Esophagus squamous epithelium (tissue), 5 donors: ENCODE measurements around the gene USH2A. TPM values are rescaled to one million over a fixed set of nuclear protein-coding genes. Genes with fewer than 3 reads are reported as not detected.

Experiments used
- DNase-seq: peaks from one replicate; lab custom pipeline; 2025; lab: John Stamatoyannopoulos, UW
- H3K27ac ChIP-seq, 4 donors: fragments of 200-600 bp; sonication (generic); one replicate each; pipeline ENCODE4 v1.5.1; 2016 to 2019; ENCODE audit warnings: mild to moderate bottlenecking in 1 of 4
- H3K27me3 ChIP-seq, 4 donors: fragments of 200-600 bp; sonication (generic); 1 replicate in 3 of 4; 2 replicates in 1 of 4; pipeline versions ENCODE4 v1.5.1 to v1.6.0; 2017 to 2021; ENCODE audit warnings: antibody characterized with exemption in 1 of 4
- H3K36me3 ChIP-seq, 3 donors: fragments of 200-600 bp; sonication (generic); one replicate each; pipeline ENCODE4 v1.5.1; 2016 to 2019
- H3K4me1 ChIP-seq, 3 donors: fragments of 200-600 bp; sonication (generic); one replicate each; pipeline ENCODE4 v1.5.1; 2017 to 2019
- H3K4me3 ChIP-seq, 4 donors: fragments of 200-600 bp; sonication (generic); 1 replicate in 3 of 4; 2 replicates in 1 of 4; pipeline ENCODE4 v1.5.1; 2016 to 2019; ENCODE audit warnings: mild to moderate bottlenecking in 2 of 4, moderate library complexity in 1 of 4
- H3K9me3 ChIP-seq, 3 donors: fragments of 200-600 bp; sonication (generic); one replicate each; pipeline ENCODE4 v1.5.1; 2016 to 2019
- POLR2A ChIP-seq, 4 donors: fragments of 450-650 bp; IDR thresholded peaks; one replicate each; pipeline ENCODE4 v1.6.1; 2017; ENCODE audit warnings: antibody characterized with exemption in 4 of 4, mild to moderate bottlenecking in 4 of 4, moderate library complexity in 3 of 4
- WGBS, 2 donors: methylation state at CpG; one replicate each; pipeline ENCODE4 v1.1.5; 2018; 5-methylcytosine and 5-hydroxymethylcytosine counted together
- intact Hi-C: fragments of 100-400 bp; cut with DNase I; formaldehyde crosslinking; loops from one replicate; pipeline ENCODE4 v1.15.0; 2022
- total RNA-seq, 4 donors: library from RNA; depleted of rRNA; stranded (reverse); fragments of >200 nt; gene quantifications; one replicate each; pipeline ENCODE4 v1.1.0, GENCODE V29; 2016
- TF ChIP-seq, protein P1 (sequence below), 6 experiments: fragments of 450-650 bp in 4 of 6; fragments of 200-600 bp in 2 of 6; sonication (generic) in 2 of 6; IDR thresholded peaks; one replicate each; pipeline ENCODE4 v1.5.1; 2016 to 2019; ENCODE audit warnings: antibody characterized with exemption in 6 of 6, mild to moderate bottlenecking in 4 of 6, moderate library complexity in 4 of 6
- donor health status: DM: yes; HTN: yes; CAD: no.

The USH2A gene
- total RNA-seq, 4 donors from 2014 or later: under 0.01 TPM; not detected in 3

DNA sequence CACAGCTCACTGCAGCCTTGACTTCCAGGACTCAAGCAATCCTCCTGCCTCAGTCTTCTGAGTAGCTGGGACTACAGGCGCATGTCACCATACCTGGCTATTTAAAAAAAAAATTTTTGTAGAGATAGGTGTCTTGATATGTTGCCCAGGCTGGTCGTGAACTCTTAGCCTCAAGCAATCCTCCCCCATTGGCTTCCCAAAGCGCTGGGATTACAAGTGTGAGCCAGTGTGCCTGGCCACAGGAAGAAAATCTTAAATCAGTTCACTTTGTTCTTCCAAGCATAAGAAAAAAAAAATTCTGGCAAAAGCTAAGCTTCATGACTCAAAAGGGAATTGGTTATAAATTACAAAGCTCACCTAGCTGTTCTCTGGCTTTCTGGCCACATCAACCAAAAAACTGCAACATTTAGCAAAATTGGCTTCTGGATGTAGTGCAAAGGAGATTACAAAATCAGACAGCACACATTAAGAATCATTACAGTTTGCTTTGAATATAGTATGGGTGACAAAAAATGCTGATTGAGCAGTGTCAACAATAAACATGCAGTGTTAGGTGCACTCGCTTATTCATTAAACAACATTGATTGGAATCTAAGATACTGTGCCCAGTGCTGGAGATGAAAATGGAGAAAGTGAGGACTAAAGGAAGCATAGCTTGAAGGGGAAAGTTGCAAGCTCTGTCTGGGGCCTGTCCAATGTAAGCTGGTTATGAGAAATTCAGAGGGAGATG lies 779.5 kb downstream of the USH2A start:
- H3K4me3 ChIP-seq: no peak overlapping the region
- no peaks in the 10 kb centered on the region for H3K9me3 ChIP-seq
- DNase-seq: no peak
- TF ChIP-seq POLR2A (IDR thresholded peaks at IDR 0.05): no peak
- TF ChIP-seq, protein P1, sequence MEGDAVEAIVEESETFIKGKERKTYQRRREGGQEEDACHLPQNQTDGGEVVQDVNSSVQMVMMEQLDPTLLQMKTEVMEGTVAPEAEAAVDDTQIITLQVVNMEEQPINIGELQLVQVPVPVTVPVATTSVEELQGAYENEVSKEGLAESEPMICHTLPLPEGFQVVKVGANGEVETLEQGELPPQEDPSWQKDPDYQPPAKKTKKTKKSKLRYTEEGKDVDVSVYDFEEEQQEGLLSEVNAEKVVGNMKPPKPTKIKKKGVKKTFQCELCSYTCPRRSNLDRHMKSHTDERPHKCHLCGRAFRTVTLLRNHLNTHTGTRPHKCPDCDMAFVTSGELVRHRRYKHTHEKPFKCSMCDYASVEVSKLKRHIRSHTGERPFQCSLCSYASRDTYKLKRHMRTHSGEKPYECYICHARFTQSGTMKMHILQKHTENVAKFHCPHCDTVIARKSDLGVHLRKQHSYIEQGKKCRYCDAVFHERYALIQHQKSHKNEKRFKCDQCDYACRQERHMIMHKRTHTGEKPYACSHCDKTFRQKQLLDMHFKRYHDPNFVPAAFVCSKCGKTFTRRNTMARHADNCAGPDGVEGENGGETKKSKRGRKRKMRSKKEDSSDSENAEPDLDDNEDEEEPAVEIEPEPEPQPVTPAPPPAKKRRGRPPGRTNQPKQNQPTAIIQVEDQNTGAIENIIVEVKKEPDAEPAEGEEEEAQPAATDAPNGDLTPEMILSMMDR (IDR thresholded peaks at IDR 0.05): no peak
- no peak overlapping the region for H3K27ac ChIP-seq
- intact Hi-C loops: no loop called here
- H3K4me1 ChIP-seq: no peaks in the 10 kb centered on the region
- no peaks in the 10 kb centered on the region for H3K36me3 ChIP-seq
- H3K27me3 ChIP-seq: no peaks in the 10 kb centered on the region
- WGBS, 2 donors: 52 to 70% methylated on average over 4 of the region's 4 CpGs

DNA sequence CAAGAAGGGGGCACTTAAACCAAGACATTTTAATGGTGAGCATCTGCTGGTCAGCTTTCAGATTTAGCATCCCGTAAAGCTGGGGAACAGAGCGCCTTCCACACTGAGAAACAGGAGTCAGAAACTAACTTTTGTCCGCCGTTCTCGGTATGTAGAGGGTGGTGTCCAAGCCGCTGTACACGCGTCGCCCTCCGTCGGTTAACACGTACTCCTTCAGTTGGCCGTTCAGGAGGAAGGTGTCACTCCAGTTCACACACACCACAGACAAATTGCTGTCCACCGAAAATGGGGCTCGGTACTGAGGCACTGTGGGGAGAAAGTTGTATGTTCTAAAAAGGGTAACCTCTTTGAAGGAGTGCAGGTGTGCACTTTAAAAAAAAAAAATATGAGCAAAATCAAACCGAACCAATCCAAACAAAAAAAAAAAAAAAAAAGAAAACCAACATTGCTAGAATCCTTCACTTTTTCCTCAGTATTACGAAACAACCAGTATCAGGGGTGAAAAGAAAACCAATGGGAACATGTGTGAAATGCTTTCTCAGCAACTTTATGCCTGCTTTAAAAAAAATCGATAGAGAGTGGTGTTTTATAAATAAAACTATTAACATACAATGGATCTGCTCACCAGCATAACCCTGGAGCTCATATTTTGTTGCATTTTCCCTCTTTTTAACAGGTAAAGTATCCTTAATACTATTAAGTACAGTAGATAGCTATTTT lies 782.7 kb downstream of the USH2A start:
- Histone ChIP-seq H3K27me3 (no peaks in the 10 kb centered on the region), H3K4me3 (no peak overlapping the region), H3K4me1 (peaks cover 10 to 19% (median 15%) of the 10 kb centered on the region in 3 donors), H3K27ac (no peak overlapping the region), H3K36me3 (no peaks in the 10 kb centered on the region), H3K9me3 (no peaks in the 10 kb centered on the region)
- TF ChIP-seq, protein P1 (IDR thresholded peaks at IDR 0.05): no peak
- TF ChIP-seq POLR2A (IDR thresholded peaks at IDR 0.05): no peak
- no peak for DNase-seq
- WGBS, 2 donors: 89 to 95% methylated on average over 14 to 18 of the region's 18 CpGs
- intact Hi-C loops: no loop called here

DNA sequence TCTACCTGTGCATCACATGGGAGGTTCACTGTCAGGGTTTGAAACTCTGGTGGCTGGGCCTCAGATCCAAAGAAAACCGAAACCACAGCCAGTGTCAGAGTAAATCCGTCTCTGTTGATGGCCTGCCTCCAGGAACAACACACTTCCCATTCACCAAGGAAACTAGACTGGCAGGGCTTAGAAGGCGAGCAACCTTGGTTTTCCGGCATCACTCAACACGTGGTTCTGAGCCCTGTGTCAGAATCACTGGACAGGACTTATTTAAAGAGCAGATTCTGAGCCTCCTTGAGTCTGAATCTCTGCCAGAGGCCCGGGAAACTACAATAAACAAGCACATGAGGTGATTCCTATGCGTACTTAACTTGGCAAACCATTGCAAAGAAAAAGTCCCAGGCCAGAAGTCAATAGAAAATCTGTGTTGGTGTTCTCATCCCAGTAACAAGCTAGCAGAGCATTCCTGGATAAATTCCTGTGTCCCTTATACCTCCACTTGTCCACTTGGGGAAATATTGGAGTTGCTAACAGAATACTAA lies 786.1 kb downstream of the USH2A start:
- Histone ChIP-seq H3K4me1 (peaks cover 10 to 23% (median 15%) of the 10 kb centered on the region in 3 donors), H3K27me3 (no peaks in the 10 kb centered on the region), H3K36me3 (no peaks in the 10 kb centered on the region), H3K4me3 (peak overlapping the region in 1 of 4 donors; percentile 14), H3K27ac (peak overlapping the region; percentile 65 to 81 (median 76)), H3K9me3 (no peaks in the 10 kb centered on the region)
- no peak for DNase-seq
- whole genome bisulfite sequencing, 2 donors: 24 to 33% methylated on average over 3 of the region's 7 CpGs
- TF ChIP-seq, protein P1 (IDR thresholded peaks at IDR 0.05): no peak
- TF ChIP-seq POLR2A (IDR thresholded peaks at IDR 0.05): no peak
- intact Hi-C loops: no loop called here

DNA sequence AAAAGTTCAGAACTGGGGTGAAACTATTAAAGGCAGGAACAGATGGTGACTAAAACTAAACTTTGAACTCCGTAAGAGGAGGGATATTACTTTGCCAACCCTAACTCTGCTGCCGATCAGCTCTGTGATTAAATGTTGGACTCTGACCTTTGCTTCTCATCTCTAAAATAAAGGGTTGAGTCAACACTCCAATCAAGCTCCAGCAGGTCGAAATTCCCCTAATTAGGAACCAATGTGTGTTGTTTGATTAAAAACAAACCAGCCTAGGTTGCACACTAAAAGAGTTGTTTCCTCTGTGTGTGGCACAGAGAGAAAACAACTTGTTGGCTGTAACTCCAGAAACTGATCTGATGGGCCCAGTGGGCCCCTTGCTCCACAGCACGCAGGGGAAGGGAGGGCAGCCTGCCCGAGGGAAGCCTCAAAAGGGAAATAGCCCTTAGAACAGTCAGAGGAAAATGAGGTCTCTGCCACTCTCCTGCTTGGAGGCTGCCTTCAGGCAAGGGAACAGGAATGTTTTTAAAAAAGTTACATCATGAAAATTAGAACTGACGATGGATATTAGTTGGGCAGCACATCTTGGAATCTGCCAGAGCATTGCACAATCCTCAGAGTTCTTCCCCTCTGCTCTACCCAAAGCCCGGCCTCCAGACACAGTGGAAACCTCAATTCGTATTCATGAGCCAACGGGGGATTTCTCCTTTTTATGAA lies 786.8 kb downstream of the USH2A start:
- no peak for DNase-seq
- peak overlapping the region; percentile 65 to 81 (median 76) for H3K27ac ChIP-seq
- peak overlapping the region in 1 of 4 donors; percentile 14 for H3K4me3 ChIP-seq
- intact Hi-C loops: no loop called here
- H3K9me3 ChIP-seq: no peaks in the 10 kb centered on the region
- WGBS, 2 donors: 17 to 33% methylated on average over 8 to 9 of the region's 9 CpGs
- H3K27me3 ChIP-seq: no peaks in the 10 kb centered on the region
- H3K4me1 ChIP-seq: peaks cover 10 to 30% (median 20%) of the 10 kb centered on the region in 3 donors
- TF ChIP-seq POLR2A (IDR thresholded peaks at IDR 0.05): no peak
- TF ChIP-seq, protein P1 (IDR thresholded peaks at IDR 0.05): no peak
- no peaks in the 10 kb centered on the region for H3K36me3 ChIP-seq
